H1 (cell line): ENCODE results near the gene SFRP5.

ENCODE experiments used
- POLR2A ChIP-seq, 2 experiments: IDR thresholded peaks; 1 replicate in 1 of 2; 2 replicates in 1 of 2; pipeline ENCODE4 v1.6.1; 2011; ENCODE audit warnings: low read depth in 2 of 2, low read length in 2 of 2, mild to moderate bottlenecking in 2 of 2; ENCODE audit errors: control extremely low read depth in 1 of 2
- SP1 ChIP-seq: IDR thresholded peaks from 2 replicates; pipeline ENCODE4 v1.6.1; 2011; ENCODE audit warnings: low read depth, low read length
- TAF1 ChIP-seq: IDR thresholded peaks from 2 replicates; pipeline ENCODE4 v1.6.1; 2011; ENCODE audit warnings: mild to moderate bottlenecking, low read depth, low read length
- TCF12 ChIP-seq: IDR thresholded peaks from 2 replicates; pipeline ENCODE4 v1.6.1; 2011; ENCODE audit warnings: low read depth, mild to moderate bottlenecking, low read length
- TF ChIP-seq, protein P1 (sequence below), 3 experiments: IDR thresholded peaks; 1 replicate in 2 of 3; 2 replicates in 1 of 3; pipeline versions ENCODE4 v1.5.1 to v1.6.1; 2011; ENCODE audit warnings: low read length in 3 of 3, mild to moderate bottlenecking in 3 of 3, inconsistent platforms in 2 of 3, low read depth in 1 of 3, moderate library complexity in 1 of 3; ENCODE audit not compliant: insufficient read depth in 1 of 3; ENCODE audit errors: control extremely low read depth in 1 of 3

DNA sequence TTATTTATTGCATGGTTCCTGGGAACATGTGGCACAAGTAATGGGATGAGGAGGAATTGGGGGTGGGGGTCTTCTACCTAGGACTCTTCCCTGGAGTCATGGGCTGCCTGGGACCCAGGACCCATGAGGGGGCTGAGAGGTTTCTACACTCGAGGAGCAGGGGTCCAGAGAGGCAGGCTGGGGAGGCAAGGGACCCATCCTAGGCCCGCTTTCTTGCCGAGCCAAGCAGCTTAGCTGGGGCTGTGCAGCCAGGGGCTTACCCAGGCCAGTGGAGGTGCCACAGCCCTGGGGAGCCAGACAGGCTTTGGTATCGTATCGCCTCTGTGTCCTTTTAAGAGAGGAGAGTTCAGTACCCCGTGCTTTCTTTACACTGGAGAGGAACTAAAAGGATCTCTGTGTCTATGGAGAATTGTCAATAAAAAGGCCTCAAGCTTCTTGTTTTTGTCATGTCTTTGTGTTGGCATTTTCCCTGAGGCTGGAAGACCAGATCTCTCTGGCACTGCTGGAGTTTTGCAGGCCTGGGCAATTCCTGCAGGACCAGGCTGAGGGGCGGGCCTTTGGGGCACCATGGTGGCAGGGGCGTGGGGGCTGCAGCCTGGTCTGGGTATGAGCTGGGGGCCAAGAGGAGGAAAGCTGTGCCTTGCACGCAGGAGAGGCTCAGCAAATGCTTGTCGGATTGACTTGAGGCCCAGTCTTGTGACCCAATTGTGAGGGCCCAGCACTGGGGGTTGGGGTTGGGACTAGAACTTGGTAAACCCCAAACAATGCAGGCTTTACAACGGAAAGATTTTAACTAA is 11.1 kb downstream of the SFRP5 start:
- TF ChIP-seq TCF12 (no peak), POLR2A (IDR thresholded peaks at IDR 0.05; ENCODE audit: control extremely low read depth in 1 of 2, low read depth in 2 of 2, low read length in 2 of 2) (no peak), SP1 (no peak), TAF1 (no peak)
- TF ChIP-seq, protein P1, sequence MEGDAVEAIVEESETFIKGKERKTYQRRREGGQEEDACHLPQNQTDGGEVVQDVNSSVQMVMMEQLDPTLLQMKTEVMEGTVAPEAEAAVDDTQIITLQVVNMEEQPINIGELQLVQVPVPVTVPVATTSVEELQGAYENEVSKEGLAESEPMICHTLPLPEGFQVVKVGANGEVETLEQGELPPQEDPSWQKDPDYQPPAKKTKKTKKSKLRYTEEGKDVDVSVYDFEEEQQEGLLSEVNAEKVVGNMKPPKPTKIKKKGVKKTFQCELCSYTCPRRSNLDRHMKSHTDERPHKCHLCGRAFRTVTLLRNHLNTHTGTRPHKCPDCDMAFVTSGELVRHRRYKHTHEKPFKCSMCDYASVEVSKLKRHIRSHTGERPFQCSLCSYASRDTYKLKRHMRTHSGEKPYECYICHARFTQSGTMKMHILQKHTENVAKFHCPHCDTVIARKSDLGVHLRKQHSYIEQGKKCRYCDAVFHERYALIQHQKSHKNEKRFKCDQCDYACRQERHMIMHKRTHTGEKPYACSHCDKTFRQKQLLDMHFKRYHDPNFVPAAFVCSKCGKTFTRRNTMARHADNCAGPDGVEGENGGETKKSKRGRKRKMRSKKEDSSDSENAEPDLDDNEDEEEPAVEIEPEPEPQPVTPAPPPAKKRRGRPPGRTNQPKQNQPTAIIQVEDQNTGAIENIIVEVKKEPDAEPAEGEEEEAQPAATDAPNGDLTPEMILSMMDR (IDR thresholded peaks at IDR 0.05; ENCODE audit: control extremely low read depth in 1 of 3, insufficient read depth in 1 of 3, low read depth in 1 of 3, low read length in 3 of 3), result no peak
